ENCODE measurements around the gene WASF1.

The WASF1 gene

GRCh38 chr6:110050440-110050813 lies 129.0 kb downstream of the WASF1 start:
- H2BK120ac ChIP-seq (ENCODE audit: low read depth, low read length) = no peak overlapping the region
- H3K27ac ChIP-seq (ENCODE audit: low read length, poor library complexity, severe bottlenecking) = no peak overlapping the region
- 91% methylated on average over 3 of the region's 3 CpGs for WGBS
- no peak overlapping the region for H3K4ac ChIP-seq (ENCODE audit: low read depth in 1 of 2, low read length in 2 of 2)
- no peak overlapping the region for H3K4me2 ChIP-seq (ENCODE audit: low read length, poor library complexity, severe bottlenecking)
- DNase-seq = no peak
- H3K27me3 ChIP-seq (ENCODE audit: control insufficient read depth in 1 of 2, insufficient read depth in 1 of 2, low read length in 2 of 2) = peaks cover 18 to 37% of the 10 kb centered on the region in 2 experiments
- H3K79me1 ChIP-seq (replicated peaks; ENCODE audit: low read length, poor library complexity, severe bottlenecking) = no peaks in the 10 kb centered on the region
- H3K4me1 ChIP-seq (ENCODE audit: control insufficient read depth, insufficient read depth, low read depth, low read length) = no peaks in the 10 kb centered on the region
- no peak overlapping the region for H2AFZ ChIP-seq (ENCODE audit: low read depth, low read length)
- no peak overlapping the region for H3K9ac ChIP-seq (ENCODE audit: low read length)
- H3K4me3 ChIP-seq (ENCODE audit: insufficient read depth in 1 of 2, low read depth in 1 of 2, low read length in 2 of 2) = no peak overlapping the region
- H4K91ac ChIP-seq (ENCODE audit: low read length) = no peak overlapping the region
- H3K23ac ChIP-seq (ENCODE audit: low read length in 2 of 2) = no peak overlapping the region
- no peak overlapping the region for H3K18ac ChIP-seq (ENCODE audit: low read depth in 1 of 2, low read length in 2 of 2)
- no peak overlapping the region for H4K8ac ChIP-seq (ENCODE audit: low read length)
- no peak overlapping the region for H2BK12ac ChIP-seq (ENCODE audit: low read length in 2 of 2)
- H2AK5ac ChIP-seq (ENCODE audit: low read length, severe bottlenecking) = no peak overlapping the region
- H2BK15ac ChIP-seq (ENCODE audit: low read depth, poor library complexity, severe bottlenecking) = no peak overlapping the region
- H2BK5ac ChIP-seq (ENCODE audit: low read depth, low read length, poor library complexity, severe bottlenecking) = no peak overlapping the region
- no peaks in the 10 kb centered on the region for H3K36me3 ChIP-seq (ENCODE audit: control insufficient read depth in 1 of 2, insufficient read depth in 2 of 2, low read depth in 1 of 2, low read length in 2 of 2)
- H3K9me3 ChIP-seq (ENCODE audit: control insufficient read depth, low read length) = peaks cover 4% of the 10 kb centered on the region
- H3K14ac ChIP-seq (ENCODE audit: low read length in 2 of 2) = no peak overlapping the region

All from mesenchymal stem cell (in vitro differentiated cells and primary cell).